Measurements from ENCODE around the gene MAST4.

Gene MAST4

DNA sequence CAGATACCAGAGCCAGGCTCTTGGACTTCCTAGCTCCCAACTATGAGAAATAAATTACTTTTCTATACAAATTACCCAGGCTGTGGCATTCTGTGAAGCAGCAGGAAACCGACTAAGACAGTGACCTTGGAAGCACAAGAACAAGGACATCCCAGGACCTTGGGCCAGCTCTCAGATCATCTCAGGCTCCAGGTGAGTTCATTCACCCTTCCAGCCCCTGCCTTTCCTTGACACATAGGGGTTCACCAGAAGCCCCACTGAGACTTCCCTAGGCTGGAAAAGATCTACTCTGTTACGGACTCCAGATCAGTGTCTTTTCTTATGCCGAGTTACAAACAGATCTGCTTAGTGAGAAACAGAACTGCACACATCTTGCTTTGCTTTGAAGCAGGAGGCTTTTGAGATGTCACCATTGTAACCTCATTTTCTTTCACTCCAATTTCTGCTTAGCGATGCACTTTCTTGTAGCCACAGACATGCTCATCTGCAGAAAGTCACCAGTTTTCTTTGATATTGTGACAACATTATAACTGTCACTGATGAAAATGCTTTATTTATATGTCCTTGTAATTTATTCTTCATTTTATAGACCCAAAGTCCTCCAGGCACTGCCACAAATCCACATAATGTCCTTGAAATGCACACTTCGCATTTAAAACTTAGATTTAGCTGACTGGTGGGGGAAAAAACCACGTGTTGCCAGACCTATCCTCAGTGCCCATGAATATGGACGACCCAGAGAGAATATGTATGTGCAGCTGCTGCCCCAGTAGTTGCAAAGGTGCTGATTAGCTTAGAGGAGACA lies 592.3 kb downstream of the MAST4 start:
- Histone ChIP-seq H3K4me2 (ENCODE audit: low read length, poor library complexity, severe bottlenecking) (no peak overlapping the region), H3K79me1 (replicated peaks; ENCODE audit: low read length, poor library complexity, severe bottlenecking) (no peaks in the 10 kb centered on the region), H2BK5ac (ENCODE audit: low read depth, low read length, poor library complexity, severe bottlenecking) (no peak overlapping the region), H2BK12ac (ENCODE audit: low read length in 2 of 2) (no peak overlapping the region), H4K91ac (ENCODE audit: low read length) (no peak overlapping the region), H3K14ac (ENCODE audit: low read length in 2 of 2) (no peak overlapping the region), H2AK5ac (ENCODE audit: low read length, severe bottlenecking) (no peak overlapping the region), H2BK120ac (ENCODE audit: low read depth, low read length) (no peak overlapping the region), H4K8ac (ENCODE audit: low read length) (no peak overlapping the region), H3K23ac (ENCODE audit: low read length in 2 of 2) (no peak overlapping the region), H3K4ac (ENCODE audit: low read depth in 1 of 2, low read length in 2 of 2) (no peak overlapping the region), H3K27ac (ENCODE audit: low read length, poor library complexity, severe bottlenecking) (no peak overlapping the region), H3K4me1 (ENCODE audit: control insufficient read depth, insufficient read depth, low read depth, low read length) (no peaks in the 10 kb centered on the region), H2AFZ (ENCODE audit: low read depth, low read length) (no peak overlapping the region), H2BK15ac (ENCODE audit: low read depth, poor library complexity, severe bottlenecking) (no peak overlapping the region), H3K36me3 (ENCODE audit: control insufficient read depth in 1 of 2, insufficient read depth in 2 of 2, low read depth in 1 of 2, low read length in 2 of 2) (no peaks in the 10 kb centered on the region), H3K9ac (ENCODE audit: low read length) (no peak overlapping the region), H3K4me3 (ENCODE audit: insufficient read depth in 1 of 2, low read depth in 1 of 2, low read length in 2 of 2) (no peak overlapping the region), H3K18ac (ENCODE audit: low read depth in 1 of 2, low read length in 2 of 2) (no peak overlapping the region), H3K9me3 (ENCODE audit: control insufficient read depth, low read length) (no peaks in the 10 kb centered on the region), H3K27me3 (ENCODE audit: control insufficient read depth in 1 of 2, insufficient read depth in 1 of 2, low read length in 2 of 2) (no peaks in the 10 kb centered on the region)
- no peak for DNase-seq
- 88% methylated on average over 7 of the region's 7 CpGs for WGBS

GRCh38 chr5:67189079-67189354 lies 592.8 kb downstream of the MAST4 start:
- no peak overlapping the region for H3K27ac ChIP-seq (ENCODE audit: low read length, poor library complexity, severe bottlenecking)
- no peak overlapping the region for H2BK5ac ChIP-seq (ENCODE audit: low read depth, low read length, poor library complexity, severe bottlenecking)
- WGBS = 100% methylated on average over 3 of the region's 3 CpGs
- no peaks in the 10 kb centered on the region for H3K9me3 ChIP-seq (ENCODE audit: control insufficient read depth, low read length)
- no peaks in the 10 kb centered on the region for H3K4me1 ChIP-seq (ENCODE audit: control insufficient read depth, insufficient read depth, low read depth, low read length)
- H3K36me3 ChIP-seq (ENCODE audit: control insufficient read depth in 1 of 2, insufficient read depth in 2 of 2, low read depth in 1 of 2, low read length in 2 of 2) = no peaks in the 10 kb centered on the region
- H2AK5ac ChIP-seq (ENCODE audit: low read length, severe bottlenecking) = no peak overlapping the region
- no peaks in the 10 kb centered on the region for H3K27me3 ChIP-seq (ENCODE audit: control insufficient read depth in 1 of 2, insufficient read depth in 1 of 2, low read length in 2 of 2)
- no peak overlapping the region for H3K4me3 ChIP-seq (ENCODE audit: insufficient read depth in 1 of 2, low read depth in 1 of 2, low read length in 2 of 2)
- H3K23ac ChIP-seq (ENCODE audit: low read length in 2 of 2) = no peak overlapping the region
- H3K4me2 ChIP-seq (ENCODE audit: low read length, poor library complexity, severe bottlenecking) = no peak overlapping the region
- no peak overlapping the region for H4K8ac ChIP-seq (ENCODE audit: low read length)
- H3K18ac ChIP-seq (ENCODE audit: low read depth in 1 of 2, low read length in 2 of 2) = no peak overlapping the region
- no peak overlapping the region for H2BK15ac ChIP-seq (ENCODE audit: low read depth, poor library complexity, severe bottlenecking)
- no peak overlapping the region for H2AFZ ChIP-seq (ENCODE audit: low read depth, low read length)
- H3K79me1 ChIP-seq (replicated peaks; ENCODE audit: low read length, poor library complexity, severe bottlenecking) = no peaks in the 10 kb centered on the region
- no peak overlapping the region for H2BK12ac ChIP-seq (ENCODE audit: low read length in 2 of 2)
- no peak for DNase-seq
- H2BK120ac ChIP-seq (ENCODE audit: low read depth, low read length) = no peak overlapping the region
- no peak overlapping the region for H3K14ac ChIP-seq (ENCODE audit: low read length in 2 of 2)
- no peak overlapping the region for H3K9ac ChIP-seq (ENCODE audit: low read length)
- H4K91ac ChIP-seq (ENCODE audit: low read length) = no peak overlapping the region
- H3K4ac ChIP-seq (ENCODE audit: low read depth in 1 of 2, low read length in 2 of 2) = no peak overlapping the region

GRCh38 chr5:67189931-67190330 lies 593.7 kb downstream of the MAST4 start:
- no peak for DNase-seq
- H3K27me3 ChIP-seq (ENCODE audit: control insufficient read depth in 1 of 2, insufficient read depth in 1 of 2, low read length in 2 of 2) = no peaks in the 10 kb centered on the region
- H3K27ac ChIP-seq (ENCODE audit: low read length, poor library complexity, severe bottlenecking) = no peak overlapping the region
- H3K4me1 ChIP-seq (ENCODE audit: control insufficient read depth, insufficient read depth, low read depth, low read length) = no peaks in the 10 kb centered on the region
- no peak overlapping the region for H3K18ac ChIP-seq (ENCODE audit: low read depth in 1 of 2, low read length in 2 of 2)
- 96% methylated on average over 1 of the region's 1 CpG for WGBS
- no peak overlapping the region for H3K4me3 ChIP-seq (ENCODE audit: insufficient read depth in 1 of 2, low read depth in 1 of 2, low read length in 2 of 2)
- H4K8ac ChIP-seq (ENCODE audit: low read length) = no peak overlapping the region
- no peak overlapping the region for H2AFZ ChIP-seq (ENCODE audit: low read depth, low read length)
- H3K36me3 ChIP-seq (ENCODE audit: control insufficient read depth in 1 of 2, insufficient read depth in 2 of 2, low read depth in 1 of 2, low read length in 2 of 2) = no peaks in the 10 kb centered on the region
- H3K79me1 ChIP-seq (replicated peaks; ENCODE audit: low read length, poor library complexity, severe bottlenecking) = no peaks in the 10 kb centered on the region
- no peak overlapping the region for H3K9ac ChIP-seq (ENCODE audit: low read length)
- no peak overlapping the region for H2BK5ac ChIP-seq (ENCODE audit: low read depth, low read length, poor library complexity, severe bottlenecking)
- no peak overlapping the region for H2BK12ac ChIP-seq (ENCODE audit: low read length in 2 of 2)
- H2BK120ac ChIP-seq (ENCODE audit: low read depth, low read length) = no peak overlapping the region
- no peak overlapping the region for H2BK15ac ChIP-seq (ENCODE audit: low read depth, poor library complexity, severe bottlenecking)
- no peak overlapping the region for H3K4ac ChIP-seq (ENCODE audit: low read depth in 1 of 2, low read length in 2 of 2)
- H4K91ac ChIP-seq (ENCODE audit: low read length) = no peak overlapping the region
- H3K23ac ChIP-seq (ENCODE audit: low read length in 2 of 2) = no peak overlapping the region
- no peak overlapping the region for H3K14ac ChIP-seq (ENCODE audit: low read length in 2 of 2)
- H2AK5ac ChIP-seq (ENCODE audit: low read length, severe bottlenecking) = no peak overlapping the region
- no peaks in the 10 kb centered on the region for H3K9me3 ChIP-seq (ENCODE audit: control insufficient read depth, low read length)
- H3K4me2 ChIP-seq (ENCODE audit: low read length, poor library complexity, severe bottlenecking) = no peak overlapping the region

- no peak overlapping the region for H3K23ac ChIP-seq (ENCODE audit: low read length in 2 of 2)
- H3K36me3 ChIP-seq (ENCODE audit: control insufficient read depth in 1 of 2, insufficient read depth in 2 of 2, low read depth in 1 of 2, low read length in 2 of 2) = no peaks in the 10 kb centered on the region
- H2AK5ac ChIP-seq (ENCODE audit: low read length, severe bottlenecking) = no peak overlapping the region
- H4K91ac ChIP-seq (ENCODE audit: low read length) = no peak overlapping the region
- no peak overlapping the region for H3K4me3 ChIP-seq (ENCODE audit: insufficient read depth in 1 of 2, low read depth in 1 of 2, low read length in 2 of 2)
- no peak overlapping the region for H3K18ac ChIP-seq (ENCODE audit: low read depth in 1 of 2, low read length in 2 of 2)
- no peaks in the 10 kb centered on the region for H3K4me1 ChIP-seq (ENCODE audit: control insufficient read depth, insufficient read depth, low read depth, low read length)
- no peak overlapping the region for H3K4me2 ChIP-seq (ENCODE audit: low read length, poor library complexity, severe bottlenecking)
- no peak overlapping the region for H2BK5ac ChIP-seq (ENCODE audit: low read depth, low read length, poor library complexity, severe bottlenecking)
- no peak for DNase-seq
- no peak overlapping the region for H3K14ac ChIP-seq (ENCODE audit: low read length in 2 of 2)
- H2BK15ac ChIP-seq (ENCODE audit: low read depth, poor library complexity, severe bottlenecking) = no peak overlapping the region
- H2BK12ac ChIP-seq (ENCODE audit: low read length in 2 of 2) = no peak overlapping the region
- H3K27ac ChIP-seq (ENCODE audit: low read length, poor library complexity, severe bottlenecking) = no peak overlapping the region
- no peak overlapping the region for H4K8ac ChIP-seq (ENCODE audit: low read length)
- H3K27me3 ChIP-seq (ENCODE audit: control insufficient read depth in 1 of 2, insufficient read depth in 1 of 2, low read length in 2 of 2) = no peaks in the 10 kb centered on the region
- no peak overlapping the region for H3K4ac ChIP-seq (ENCODE audit: low read depth in 1 of 2, low read length in 2 of 2)
- H2AFZ ChIP-seq (ENCODE audit: low read depth, low read length) = no peak overlapping the region
- H3K79me1 ChIP-seq (replicated peaks; ENCODE audit: low read length, poor library complexity, severe bottlenecking) = no peaks in the 10 kb centered on the region
- no peaks in the 10 kb centered on the region for H3K9me3 ChIP-seq (ENCODE audit: control insufficient read depth, low read length)
- no peak overlapping the region for H3K9ac ChIP-seq (ENCODE audit: low read length)
- WGBS = 89% methylated on average over 4 of the region's 4 CpGs
- H2BK120ac ChIP-seq (ENCODE audit: low read depth, low read length) = no peak overlapping the region
Measured at GRCh38 chr5:67190410-67190809, 594.2 kb downstream of the MAST4 start.
